ENCODE measurements around the gene NOM1.
A peak's percentile ranks its signal among the peaks of the same experiment; 100 is the strongest.
"Not testable (repeated sequence)": the region's sequence is repeated elsewhere in the genome, so short reads cannot be mapped to it uniquely, and the experiment has no call there.

NOM1 gene

GRCh38 chr7:156949541-156950380 lies at the start of gene NOM1:
Gene NOM1 (plus strand): TSS chr7:156949712. CDS start chr7:156949738, 26 bp downstream.
- peak; percentile 5 for DNase-seq

- not testable (repeated sequence) for DNase-seq
These were observed 49.4 kb upstream of the NOM1 start for GRCh38 chr7:156900093-156900492.

GRCh38 chr7:156903232-156903909 lies 46.1 kb upstream of the NOM1 start:
- DNase-seq, result no peak

GRCh38 chr7:156906200-156906649 lies 43.3 kb upstream of the NOM1 start:
- DNase-seq, result no peak

- no peak for DNase-seq
These were observed 41.9 kb upstream of the NOM1 start for GRCh38 chr7:156907656-156908055.

- not testable (repeated sequence) for DNase-seq
These were observed 39.8 kb upstream of the NOM1 start for GRCh38 chr7:156909574-156910252.

- no peak for DNase-seq
These were observed 30.9 kb upstream of the NOM1 start for GRCh38 chr7:156918635-156919034.

- no peak for DNase-seq
These were observed 30.3 kb upstream of the NOM1 start for GRCh38 chr7:156919132-156919713.

GRCh38 chr7:156920076-156920475 lies 29.4 kb upstream of the NOM1 start:
- DNase-seq, result no peak

GRCh38 chr7:156920487-156921373 lies 28.8 kb upstream of the NOM1 start:
- not testable (repeated sequence) for DNase-seq

GRCh38 chr7:156922304-156922703 lies 27.2 kb upstream of the NOM1 start:
- not testable (repeated sequence) for DNase-seq

GRCh38 chr7:156925821-156926220 lies 23.7 kb upstream of the NOM1 start:
- DNase-seq, result not testable (repeated sequence)

GRCh38 chr7:156927571-156928405 lies 21.7 kb upstream of the NOM1 start:
- DNase-seq, result no peak

- DNase-seq, result no peak
These were observed 21.1 kb upstream of the NOM1 start for GRCh38 chr7:156928406-156928747.

- no peak for DNase-seq
These were observed 19.5 kb upstream of the NOM1 start for GRCh38 chr7:156929789-156930539.

GRCh38 chr7:156932006-156932405 lies 17.5 kb upstream of the NOM1 start:
- no peak for DNase-seq

GRCh38 chr7:156935250-156935649 lies 14.3 kb upstream of the NOM1 start:
- DNase-seq, result no peak

GRCh38 chr7:156936766-156937165 lies 12.7 kb upstream of the NOM1 start:
- not testable (repeated sequence) for DNase-seq

- DNase-seq, result no peak
These were observed 8.9 kb upstream of the NOM1 start for GRCh38 chr7:156940421-156941122.
